Memory B cell (primary cell): ENCODE results near the gene DUSP28.

Source experiments
- ATAC-seq: fragments of 150-1000 bp; cut with Tn5 transposase; 2 replicates; pipeline ENCODE4 v1.10.0; 2021; ENCODE audit warnings: low read depth, mild to moderate bottlenecking, moderate library complexity
- DNase-seq, 2 donors: peaks; one replicate each; pipeline ENCODE4 v3.0.0; 2022; ENCODE audit warnings: low spot score in 2 of 2
- H3K27ac Mint-ChIP-seq: one replicate; pipeline ENCODE4 v1.8.0; 2022; ENCODE audit warnings: mild to moderate bottlenecking, moderate library complexity, mixed read lengths
- H3K27me3 Mint-ChIP-seq: one replicate; pipeline ENCODE4 v1.8.0; 2022; ENCODE audit warnings: mixed read lengths
- H3K36me3 Mint-ChIP-seq: one replicate; pipeline ENCODE4 v1.8.0; 2022; ENCODE audit warnings: mild to moderate bottlenecking, mixed read lengths
- H3K4me1 Mint-ChIP-seq: one replicate; pipeline ENCODE4 v1.8.0; 2022; ENCODE audit warnings: mixed read lengths
- H3K4me3 Mint-ChIP-seq: one replicate; pipeline ENCODE4 v1.8.0; 2022; ENCODE audit warnings: mild to moderate bottlenecking, moderate library complexity, mixed read lengths
- H3K9me3 Mint-ChIP-seq: one replicate; pipeline ENCODE4 v1.8.0; 2022; ENCODE audit warnings: mixed read lengths

Gene DUSP28, protein sequence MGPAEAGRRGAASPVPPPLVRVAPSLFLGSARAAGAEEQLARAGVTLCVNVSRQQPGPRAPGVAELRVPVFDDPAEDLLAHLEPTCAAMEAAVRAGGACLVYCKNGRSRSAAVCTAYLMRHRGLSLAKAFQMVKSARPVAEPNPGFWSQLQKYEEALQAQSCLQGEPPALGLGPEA

DNA sequence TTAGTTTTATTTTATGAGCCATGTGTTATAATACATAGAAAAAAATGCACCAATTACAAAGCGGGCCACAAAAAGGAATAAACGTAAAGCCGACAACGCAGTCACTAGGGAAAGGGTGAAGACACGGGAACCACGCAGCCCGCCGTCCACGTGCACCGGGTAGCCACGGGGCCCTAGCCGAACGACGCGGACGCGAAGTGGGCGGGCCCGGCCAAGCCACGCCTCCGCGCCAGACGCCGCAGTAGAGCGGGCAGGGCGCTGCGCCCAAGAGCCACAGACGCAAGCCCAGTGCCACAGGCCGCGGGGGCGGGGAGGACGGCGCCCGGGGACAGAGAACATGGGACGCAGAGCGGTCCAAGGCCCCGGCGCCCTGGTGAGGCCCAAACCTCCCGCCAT, at the start of gene DUSP28:
Gene DUSP28 (plus strand): TSS at position 274 of the 396 bp plus-strand sequence. CDS start 328 bp downstream, outside the sequence.
- Mint-ChIP-seq H3K27ac (peak within 1 kb of the TSS; percentile 89), H3K4me1 (peaks cover 37% of the 10 kb centered on the region), H3K9me3 (no peaks in the 10 kb centered on the region), H3K27me3 (no peaks in the 10 kb centered on the region), H3K36me3 (peaks cover 13% of the 10 kb centered on the region), H3K4me3 (peak within 1 kb of the TSS; percentile 85)
- peak; percentile 93 to 94 for DNase-seq
- ATAC-seq, result peak; percentile 69

DNA sequence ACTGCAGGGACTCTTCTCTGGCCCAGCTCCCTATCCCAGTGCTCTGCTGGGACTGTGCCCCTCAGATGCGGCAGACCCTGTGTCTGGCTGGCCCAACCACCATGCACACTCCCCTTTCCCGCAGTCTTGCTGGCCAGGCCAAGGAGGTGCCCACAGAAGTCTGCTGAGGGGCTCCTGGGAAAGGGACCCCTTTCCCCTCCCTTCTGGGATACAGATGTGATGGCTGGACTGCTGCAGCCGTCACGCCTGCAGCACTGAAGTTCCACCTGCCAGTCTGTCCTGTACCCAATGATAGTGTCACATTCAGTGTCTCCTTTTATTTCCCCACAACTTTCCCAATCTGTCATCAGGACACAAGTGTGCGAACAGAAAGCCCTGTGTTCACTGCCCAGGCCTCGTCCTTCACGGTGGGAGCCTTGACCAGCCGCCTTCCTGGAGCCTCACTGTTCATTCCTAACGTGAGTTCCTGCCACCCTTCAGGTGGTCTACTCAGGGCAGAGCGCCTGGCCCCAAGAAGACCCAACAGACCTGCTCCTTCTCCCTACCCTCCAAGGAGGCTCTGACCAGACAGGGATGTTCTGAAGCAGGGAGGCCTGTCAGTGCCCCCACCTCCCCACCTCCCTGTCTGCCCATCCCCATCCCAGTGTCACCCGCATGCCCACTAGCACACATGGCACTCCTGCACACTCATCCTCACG, 49.5 kb upstream of the DUSP28 start:
- Mint-ChIP-seq H3K36me3 (peaks cover 23% of the 10 kb centered on the region), H3K9me3 (peaks cover 5% of the 10 kb centered on the region), H3K4me3 (no peak overlapping the region), H3K4me1 (peaks cover 18% of the 10 kb centered on the region), H3K27me3 (no peaks in the 10 kb centered on the region), H3K27ac (no peak overlapping the region)
- DNase-seq (peak in 1 of 2 donors; percentile 9), ATAC-seq (no peak)

DNA sequence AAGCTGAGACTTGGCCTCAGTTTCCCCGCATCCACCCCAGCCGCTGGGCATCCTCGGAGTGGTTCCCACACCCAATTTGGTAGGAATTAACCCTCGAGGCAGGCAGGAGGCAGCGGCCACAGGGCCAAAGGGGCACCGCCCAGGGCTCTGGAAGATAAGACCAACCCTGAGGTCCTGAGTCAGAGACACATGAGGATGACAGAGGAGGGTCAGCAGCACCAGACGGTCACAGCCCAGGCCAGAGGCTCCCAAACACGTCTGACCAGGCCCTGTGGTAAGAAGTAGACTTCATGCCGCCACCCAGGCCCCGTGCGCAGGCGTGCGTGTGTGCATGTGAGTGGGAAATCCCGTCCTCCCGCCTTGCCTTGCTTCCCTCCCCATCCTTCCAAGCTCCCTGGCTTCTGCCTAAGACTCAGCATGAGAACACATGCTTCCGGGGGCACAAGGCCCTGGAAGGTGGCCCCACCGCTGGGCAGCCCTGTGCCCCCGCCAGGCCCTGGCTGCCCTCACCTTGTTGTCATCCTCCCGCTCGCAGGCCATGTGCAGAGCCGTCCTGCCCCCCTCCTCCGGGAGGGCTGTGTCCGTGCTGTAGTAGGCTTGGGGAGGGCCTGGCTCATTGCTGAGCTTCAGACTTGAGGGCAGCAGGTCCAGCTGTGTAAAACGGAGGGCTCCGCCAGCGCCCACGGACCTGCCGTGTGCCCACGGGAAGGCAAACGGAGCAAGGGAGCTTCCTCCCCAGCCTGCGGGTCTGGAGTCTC, 48.6 kb upstream of the DUSP28 start:
- H3K27me3 Mint-ChIP-seq, result no peaks in the 10 kb centered on the region
- DNase-seq (peak in 1 of 2 donors; percentile 7), ATAC-seq (no peak)
- no peak overlapping the region for H3K4me3 Mint-ChIP-seq
- H3K27ac Mint-ChIP-seq, result no peak overlapping the region
- peaks cover 21% of the 10 kb centered on the region for H3K36me3 Mint-ChIP-seq
- H3K9me3 Mint-ChIP-seq, result peaks cover 5% of the 10 kb centered on the region
- peaks cover 18% of the 10 kb centered on the region for H3K4me1 Mint-ChIP-seq

DNA sequence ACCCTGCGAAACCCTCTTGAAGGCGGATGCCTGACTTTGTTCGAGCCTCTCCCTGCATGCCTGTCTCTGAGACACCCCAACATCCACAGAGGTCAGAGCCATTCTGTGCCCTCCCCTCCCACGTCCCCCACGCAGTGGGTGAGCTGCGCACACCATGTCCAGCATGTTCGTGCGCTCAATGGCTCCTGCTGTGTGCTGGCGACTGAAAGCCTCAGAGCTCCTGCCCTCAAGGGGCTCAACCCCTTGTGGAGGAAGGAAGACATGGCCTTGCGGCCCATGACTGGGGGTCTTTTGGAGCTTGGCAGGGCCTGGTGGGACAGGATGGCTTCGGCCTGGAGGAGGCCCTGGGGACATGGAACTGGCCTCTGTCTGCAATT, 48.1 kb upstream of the DUSP28 start:
- DNase-seq, result no peak
- Mint-ChIP-seq H3K9me3 (peaks cover 5% of the 10 kb centered on the region), H3K27me3 (no peaks in the 10 kb centered on the region), H3K27ac (no peak overlapping the region), H3K4me1 (peaks cover 18% of the 10 kb centered on the region), H3K36me3 (peaks cover 21% of the 10 kb centered on the region), H3K4me3 (no peak overlapping the region)
- ATAC-seq, result no peak

DNA sequence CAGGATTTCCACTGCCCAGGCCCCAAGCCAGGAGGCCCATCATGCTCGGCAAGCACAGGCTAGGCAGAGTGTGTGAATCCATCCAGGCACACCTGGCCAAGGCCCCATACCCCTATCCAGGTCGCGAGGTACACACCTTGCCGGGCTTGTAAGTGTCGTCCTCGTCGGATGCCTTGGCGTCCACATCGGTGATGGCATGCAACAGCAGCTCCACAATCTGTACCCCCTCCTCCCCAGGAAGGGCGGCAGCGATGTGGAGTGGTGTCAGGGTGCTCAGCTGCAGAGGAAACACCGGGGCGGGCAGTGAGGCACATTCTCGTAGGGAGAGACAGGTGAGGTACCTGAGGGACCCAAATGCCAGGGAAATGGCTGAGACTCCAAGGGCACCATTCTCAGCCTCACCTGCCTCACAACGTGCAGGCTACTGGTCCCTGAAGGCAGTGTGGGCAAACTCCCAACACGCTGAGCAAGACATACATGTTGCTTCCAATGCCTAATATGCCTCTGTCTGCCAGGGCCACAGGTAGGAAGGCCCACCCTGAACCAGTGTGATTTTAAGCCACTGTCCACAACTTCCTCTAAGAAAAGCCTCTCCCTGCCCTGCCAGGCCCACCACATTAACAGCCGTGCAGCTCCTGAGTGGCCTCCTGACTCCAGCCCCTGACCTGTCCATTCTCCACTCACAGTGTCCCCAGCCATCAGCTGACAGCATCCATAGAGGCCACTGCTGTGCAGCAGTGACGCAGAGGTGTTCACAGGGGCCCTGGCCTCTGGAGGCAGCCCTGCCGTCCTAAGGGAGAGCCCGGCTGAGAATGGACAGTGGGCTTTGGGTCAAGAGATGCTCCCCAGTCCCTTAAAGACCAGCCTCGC, 47.3 kb upstream of the DUSP28 start:
- ATAC-seq, result no peak
- Mint-ChIP-seq H3K4me3 (no peak overlapping the region), H3K36me3 (peaks cover 24% of the 10 kb centered on the region), H3K27me3 (no peaks in the 10 kb centered on the region), H3K4me1 (peaks cover 18% of the 10 kb centered on the region), H3K27ac (no peak overlapping the region), H3K9me3 (peaks cover 5% of the 10 kb centered on the region)
- peak in 1 of 2 donors; percentile 9 for DNase-seq

DNA sequence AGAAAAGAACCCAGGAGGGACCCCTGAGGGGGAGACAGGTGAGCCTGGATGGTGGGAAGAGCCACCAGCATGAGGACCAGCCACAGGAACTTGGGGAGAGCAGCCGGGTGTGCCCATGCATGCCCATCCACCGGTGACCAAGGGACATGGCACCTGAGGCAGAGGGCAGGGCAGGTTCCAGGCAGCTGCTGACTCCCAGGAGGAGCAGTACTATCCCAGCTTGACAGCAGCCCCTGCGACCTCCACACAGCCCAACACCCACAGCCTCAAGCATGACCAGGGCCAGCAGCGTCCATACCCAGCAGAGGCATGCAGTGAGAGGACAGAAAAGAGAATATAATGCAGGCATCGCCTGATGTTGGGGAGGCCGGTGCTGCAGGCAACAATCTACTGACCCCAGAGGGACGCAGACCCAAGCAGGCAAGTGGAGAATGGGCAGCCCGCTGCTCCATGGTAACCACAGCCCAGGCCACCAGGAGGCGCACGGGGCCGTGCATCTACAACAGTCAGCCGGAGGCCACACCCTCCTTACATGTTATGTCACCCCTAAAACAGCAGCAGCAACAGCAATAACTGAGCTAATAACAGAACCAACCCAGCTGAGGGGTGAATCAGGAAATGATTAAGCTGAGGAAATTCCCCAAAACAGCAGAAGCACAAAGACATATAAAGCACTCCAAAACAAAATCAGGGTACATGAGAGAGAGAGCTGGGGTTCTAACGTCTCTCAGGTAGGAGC, 46.4 kb upstream of the DUSP28 start:
- H3K36me3 Mint-ChIP-seq, result peaks cover 24% of the 10 kb centered on the region
- H3K9me3 Mint-ChIP-seq, result peaks cover 4% of the 10 kb centered on the region
- H3K4me3 Mint-ChIP-seq, result peak overlapping the region; percentile 14
- no peaks in the 10 kb centered on the region for H3K27me3 Mint-ChIP-seq
- peak overlapping the region; percentile 80 for H3K27ac Mint-ChIP-seq
- DNase-seq (peak; percentile 79), ATAC-seq (peak; percentile 98)
- peaks cover 17% of the 10 kb centered on the region for H3K4me1 Mint-ChIP-seq

DNA sequence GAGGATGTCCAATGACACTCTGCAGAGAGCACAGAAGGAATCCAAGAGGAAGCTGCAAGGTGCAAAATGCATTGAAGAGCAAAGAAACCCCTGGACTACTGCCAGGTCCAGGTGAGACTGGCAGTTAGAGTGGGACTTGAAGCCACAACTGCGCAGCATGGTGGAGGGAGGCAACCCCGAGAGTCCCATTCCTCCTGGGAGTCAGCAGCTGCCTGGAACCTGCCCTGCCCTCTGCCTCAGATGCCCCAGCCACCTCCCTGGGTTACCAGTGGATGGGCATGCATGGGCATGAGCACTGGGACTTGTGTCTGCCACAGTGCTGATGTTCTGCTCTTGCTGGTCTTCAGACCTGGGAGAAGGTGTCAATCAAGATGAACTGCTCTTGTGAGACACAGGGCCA, 45.5 kb upstream of the DUSP28 start:
- no peak for ATAC-seq
- DNase-seq, result no peak
- H3K36me3 Mint-ChIP-seq, result peaks cover 19% of the 10 kb centered on the region
- H3K4me1 Mint-ChIP-seq, result peaks cover 14% of the 10 kb centered on the region
- no peaks in the 10 kb centered on the region for H3K27me3 Mint-ChIP-seq
- H3K4me3 Mint-ChIP-seq, result no peak overlapping the region
- peaks cover 2% of the 10 kb centered on the region for H3K9me3 Mint-ChIP-seq
- peak overlapping the region; percentile 80 for H3K27ac Mint-ChIP-seq

DNA sequence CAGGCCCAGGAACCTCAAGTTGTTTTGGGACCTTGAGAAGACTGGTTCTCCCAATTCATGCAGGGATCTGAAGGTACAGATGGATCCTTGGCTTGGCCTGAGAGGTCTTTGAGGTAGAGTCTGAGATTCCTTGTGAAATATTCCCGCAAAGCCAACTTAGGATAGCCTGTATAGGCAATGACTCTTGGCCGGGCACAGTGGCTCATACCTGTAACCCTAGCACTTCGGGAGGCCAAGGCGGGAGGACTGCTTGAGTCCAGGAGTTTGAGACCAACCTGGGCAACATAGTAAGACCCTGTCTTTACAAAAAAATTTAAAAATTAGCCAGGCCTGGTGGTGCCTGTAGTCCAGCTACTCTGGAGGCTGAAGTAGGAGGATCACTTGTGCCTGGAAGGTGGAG, 42.8 kb upstream of the DUSP28 start:
- ATAC-seq (no peak), DNase-seq (no peak)
- Mint-ChIP-seq H3K27me3 (peaks cover 3% of the 10 kb centered on the region), H3K36me3 (peaks cover 17% of the 10 kb centered on the region), H3K4me3 (no peak overlapping the region), H3K4me1 (peaks cover 16% of the 10 kb centered on the region), H3K9me3 (peaks cover 5% of the 10 kb centered on the region), H3K27ac (no peak overlapping the region)

DNA sequence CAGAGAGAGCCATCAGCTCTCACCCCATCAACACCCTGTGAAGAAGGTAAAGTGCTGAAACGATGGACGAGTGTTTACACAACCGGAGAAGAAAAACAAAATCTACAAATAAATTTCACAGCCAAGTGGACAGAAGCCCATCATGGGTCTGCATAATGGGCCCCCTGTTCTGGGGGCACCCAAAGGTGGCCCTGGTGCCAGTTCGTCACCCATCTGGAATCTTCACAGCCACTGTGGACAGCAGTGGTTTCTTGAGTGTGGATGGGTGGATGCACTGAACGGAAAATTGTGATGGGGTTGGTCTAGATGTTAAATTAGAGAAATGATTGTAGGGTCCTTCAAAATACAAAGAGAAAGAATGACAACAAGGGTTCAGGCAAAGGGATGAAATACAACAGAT, 41.2 kb upstream of the DUSP28 start:
- Mint-ChIP-seq H3K36me3 (peaks cover 26% of the 10 kb centered on the region), H3K4me1 (peaks cover 8% of the 10 kb centered on the region), H3K27ac (no peak overlapping the region), H3K27me3 (peaks cover 3% of the 10 kb centered on the region), H3K4me3 (no peak overlapping the region), H3K9me3 (peaks cover 5% of the 10 kb centered on the region)
- no peak for ATAC-seq
- no peak for DNase-seq

DNA sequence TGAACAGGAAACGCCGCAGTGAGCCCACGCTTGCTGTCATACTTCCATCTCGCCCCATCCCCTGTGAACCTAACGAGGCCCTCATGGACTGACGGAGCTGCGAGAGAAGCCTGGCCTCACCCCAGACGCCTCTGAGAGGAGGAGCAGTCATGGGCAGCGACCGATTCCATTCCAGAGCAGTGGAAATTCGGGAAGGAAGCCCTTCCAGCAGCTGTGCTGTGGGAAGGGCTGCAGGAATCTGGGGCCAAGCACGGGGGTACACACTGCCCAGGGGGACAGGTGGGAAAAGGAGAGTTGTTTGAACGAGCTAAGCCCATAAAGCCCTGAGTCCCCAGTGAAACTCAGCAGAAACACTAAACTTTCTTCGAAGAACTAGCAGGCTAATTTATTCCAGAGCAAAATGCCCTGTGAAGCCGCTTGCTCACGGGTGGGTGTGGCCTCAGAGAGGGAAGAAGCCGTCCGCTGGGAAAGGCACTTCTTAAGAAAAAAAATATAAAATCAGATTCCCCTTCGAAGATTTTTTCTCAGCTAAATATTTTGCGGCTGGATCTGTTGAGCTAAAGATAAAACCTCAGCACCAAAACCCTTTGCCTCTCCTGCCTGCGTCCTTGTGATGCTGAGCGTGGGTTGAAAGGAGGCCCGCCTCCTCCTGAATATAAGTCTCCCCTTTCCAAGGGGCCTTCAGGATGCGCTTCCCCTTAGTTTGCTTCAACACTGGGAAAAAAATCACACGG, 40.6 kb upstream of the DUSP28 start:
- Mint-ChIP-seq H3K27me3 (peaks cover 3% of the 10 kb centered on the region), H3K4me1 (peaks cover 5% of the 10 kb centered on the region), H3K27ac (no peak overlapping the region), H3K36me3 (peaks cover 30% of the 10 kb centered on the region), H3K9me3 (peaks cover 3% of the 10 kb centered on the region), H3K4me3 (no peak overlapping the region)
- DNase-seq (no peak), ATAC-seq (no peak)

DNA sequence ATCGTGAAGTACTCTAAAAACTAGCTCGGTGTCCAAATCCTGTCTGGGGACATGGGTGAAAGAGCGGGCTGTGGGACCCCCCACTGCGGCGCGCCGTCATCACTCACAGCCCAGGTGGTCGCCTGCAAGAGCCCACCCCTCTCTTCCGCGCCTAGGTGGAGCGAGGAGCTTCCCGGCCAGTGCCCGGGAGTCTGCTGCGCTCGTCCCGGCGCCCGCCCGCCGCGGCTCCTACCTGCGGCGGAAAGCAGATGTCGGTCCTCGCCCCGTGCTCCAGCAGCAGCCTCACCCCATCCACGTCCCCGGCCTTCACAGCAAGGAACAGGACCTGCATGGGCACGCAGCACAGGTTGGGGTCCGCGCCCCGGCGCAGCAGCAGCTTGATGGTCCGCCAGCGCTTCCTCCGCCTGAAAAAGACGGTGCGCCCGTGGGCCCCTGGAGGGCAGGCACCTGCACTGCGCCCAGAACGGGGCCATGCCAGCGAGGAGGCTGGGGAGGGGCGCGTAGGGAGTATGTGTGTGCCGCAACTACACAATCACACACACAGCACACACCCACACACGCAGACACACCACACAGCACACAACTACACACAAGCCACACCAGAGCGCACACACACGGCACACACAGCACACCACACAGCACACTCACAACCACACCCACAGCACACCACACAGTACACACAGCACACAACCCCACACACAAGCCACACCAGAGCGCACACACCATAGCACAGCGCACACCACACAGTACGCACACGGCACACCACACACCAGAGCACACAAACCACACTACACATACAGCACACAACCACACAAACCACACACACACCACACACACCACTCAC, 39.8 kb upstream of the DUSP28 start:
- ATAC-seq (no peak), DNase-seq (no peak)
- H3K4me1 Mint-ChIP-seq, result peaks cover 5% of the 10 kb centered on the region
- H3K27ac Mint-ChIP-seq, result no peak overlapping the region
- peaks cover 37% of the 10 kb centered on the region for H3K36me3 Mint-ChIP-seq
- no peak overlapping the region for H3K4me3 Mint-ChIP-seq
- H3K27me3 Mint-ChIP-seq, result peaks cover 3% of the 10 kb centered on the region
- H3K9me3 Mint-ChIP-seq, result peaks cover 3% of the 10 kb centered on the region

DNA sequence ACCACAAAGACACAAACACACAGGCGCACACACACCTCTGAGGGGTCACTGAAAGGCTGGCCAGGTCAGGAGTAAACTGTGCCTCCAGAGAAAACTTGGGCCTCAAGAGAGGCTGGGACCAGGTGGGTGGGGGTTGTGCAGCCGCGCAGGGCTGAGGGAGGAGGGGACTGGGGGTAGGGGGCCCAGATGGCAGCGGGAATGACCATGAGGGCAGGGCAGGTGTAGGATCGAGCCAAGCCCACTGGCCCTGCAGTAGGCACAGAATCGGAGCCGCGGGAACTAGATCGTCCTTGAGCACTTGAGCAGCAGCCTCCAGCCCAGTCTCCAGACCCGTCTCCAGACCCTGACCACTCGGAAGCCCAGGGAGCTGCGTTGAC, 39.2 kb upstream of the DUSP28 start:
- Mint-ChIP-seq H3K4me3 (no peak overlapping the region), H3K9me3 (peaks cover 3% of the 10 kb centered on the region), H3K4me1 (peaks cover 5% of the 10 kb centered on the region), H3K27ac (no peak overlapping the region), H3K27me3 (peaks cover 3% of the 10 kb centered on the region), H3K36me3 (peaks cover 41% of the 10 kb centered on the region)
- ATAC-seq (no peak), DNase-seq (no peak)
